Parathyroid adenoma (tissue), 2 donors: ENCODE measurements around the gene HMG20B.

Source experiments
- H2AFZ ChIP-seq: fragments of 300-600 bp; sonication (generic); one replicate; pipeline ENCODE4 v1.7.0; 2017; ENCODE audit warnings: antibody characterized with exemption, mild to moderate bottlenecking
- H3K27ac ChIP-seq: fragments of 300-600 bp; sonication (generic); one replicate; pipeline ENCODE4 v1.7.0; 2017
- H3K27me3 ChIP-seq: fragments of 300-600 bp; sonication (generic); one replicate; pipeline ENCODE4 v1.7.0; 2017; ENCODE audit warnings: low read length; ENCODE audit not compliant: control insufficient read depth, insufficient read depth
- H3K36me3 ChIP-seq: fragments of 300-600 bp; sonication (generic); one replicate; pipeline ENCODE4 v1.7.0; 2017; ENCODE audit warnings: low read length; ENCODE audit not compliant: control insufficient read depth, insufficient read depth
- H3K4me1 ChIP-seq: fragments of 300-600 bp; sonication (generic); one replicate; pipeline ENCODE4 v1.7.0; 2017; ENCODE audit warnings: control low read depth
- H3K4me2 ChIP-seq: fragments of 300-600 bp; sonication (generic); one replicate; pipeline ENCODE4 v1.7.0; 2017; ENCODE audit warnings: low read length
- H3K4me3 ChIP-seq: fragments of 300-600 bp; sonication (generic); one replicate; pipeline ENCODE4 v1.7.0; 2017; ENCODE audit warnings: low read depth, low read length
- H3K79me2 ChIP-seq: fragments of 300-600 bp; sonication (generic); one replicate; pipeline ENCODE4 v1.7.0; 2017; ENCODE audit warnings: control low read depth
- H3K9ac ChIP-seq: fragments of 300-600 bp; sonication (generic); one replicate; pipeline ENCODE4 v1.7.0; 2017; ENCODE audit warnings: mild to moderate bottlenecking
- H3K9me3 ChIP-seq: fragments of 300-600 bp; sonication (generic); one replicate; pipeline ENCODE4 v1.7.0; 2017; ENCODE audit warnings: low read length; ENCODE audit not compliant: control insufficient read depth
- CTCF ChIP-seq: fragments of 300-600 bp; sonication (generic); IDR thresholded peaks from one replicate; pipeline ENCODE4 v1.7.0; 2017; ENCODE audit warnings: antibody characterized with exemption, mild to moderate bottlenecking
- donor health status: primary hyperparathyroidism.

HMG20B gene

DNA sequence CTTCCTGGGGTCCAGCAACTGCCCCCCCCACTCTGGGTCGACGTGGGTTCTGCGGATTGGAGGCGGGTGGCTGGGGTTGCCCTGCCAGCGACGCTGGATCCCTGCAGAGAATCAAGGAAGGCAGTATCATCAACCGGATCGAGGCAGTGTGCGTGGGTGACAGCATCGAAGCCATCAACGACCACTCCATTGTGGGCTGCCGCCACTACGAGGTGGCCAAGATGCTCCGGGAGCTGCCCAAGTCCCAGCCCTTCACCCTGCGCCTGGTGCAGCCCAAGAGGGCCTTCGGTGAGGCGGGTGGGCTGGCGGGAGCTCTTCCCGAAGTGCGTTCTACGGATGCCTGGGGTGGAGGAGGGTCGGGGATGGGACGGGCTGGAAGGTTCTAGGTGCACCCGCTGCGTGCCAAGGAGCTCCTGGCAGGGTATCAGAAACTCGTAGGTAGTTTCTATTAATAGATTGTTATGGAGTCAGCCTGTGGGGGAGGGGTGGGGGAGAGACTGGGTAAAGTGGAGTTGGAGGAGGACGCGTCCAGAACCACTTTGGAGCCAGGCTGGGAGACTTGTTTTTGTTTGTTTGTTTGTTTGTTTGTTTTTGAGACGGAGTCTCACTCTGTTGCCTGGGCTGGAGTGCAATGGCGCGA is 14.1 kb downstream of the HMG20B start:
- Histone ChIP-seq H3K36me3 (no peaks in the 10 kb centered on the region), H3K4me3 (no peak overlapping the region), H3K9ac (no peak overlapping the region), H3K79me2 (no peaks in the 10 kb centered on the region), H3K27ac (no peak overlapping the region), H3K9me3 (no peaks in the 10 kb centered on the region), H3K4me2 (peak overlapping the region; percentile 5), H3K4me1 (no peaks in the 10 kb centered on the region), H2AFZ (no peak overlapping the region), H3K27me3 (no peaks in the 10 kb centered on the region)
- TF ChIP-seq CTCF = no peak

- no peak for TF ChIP-seq CTCF
- Histone ChIP-seq H3K4me3 (no peak overlapping the region), H3K4me1 (no peaks in the 10 kb centered on the region), H3K9me3 (no peaks in the 10 kb centered on the region), H3K79me2 (no peaks in the 10 kb centered on the region), H3K27me3 (no peaks in the 10 kb centered on the region), H3K9ac (no peak overlapping the region), H3K27ac (no peak overlapping the region), H3K36me3 (no peaks in the 10 kb centered on the region), H3K4me2 (no peak overlapping the region), H2AFZ (no peak overlapping the region)
Observed at GRCh38 chr19:3589439-3589838, 16.7 kb downstream of the HMG20B start.

DNA sequence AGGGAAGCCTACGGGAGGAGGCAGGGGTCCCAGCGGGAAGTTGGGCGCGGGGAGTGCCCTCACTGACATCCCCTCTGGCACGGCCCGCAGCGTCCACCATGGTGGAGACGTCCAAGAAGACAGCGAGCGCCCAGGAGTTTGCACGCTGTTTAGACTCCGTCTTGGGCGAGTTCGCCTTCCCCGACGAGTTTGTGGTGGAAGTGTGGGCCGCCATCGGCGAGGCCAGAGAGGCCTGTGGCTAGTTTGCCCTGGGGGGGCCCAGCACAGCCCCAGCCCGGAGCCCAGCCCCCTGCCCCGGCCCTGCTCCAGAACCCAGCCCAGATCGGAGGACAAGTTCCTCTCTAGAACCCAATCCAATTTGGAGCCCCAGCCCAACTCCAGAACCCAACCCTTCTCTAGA is 17.2 kb downstream of the HMG20B start:
- no peak overlapping the region for H3K27ac ChIP-seq
- TF ChIP-seq CTCF = no peak
- H2AFZ ChIP-seq = no peak overlapping the region

GRCh38 chr19:3590991-3591659 is 18.4 kb downstream of the HMG20B start:
- H3K27ac ChIP-seq = no peak overlapping the region

More for the DNA sequence above, 17.2 kb downstream of the HMG20B start:
- Histone ChIP-seq H3K36me3 (no peaks in the 10 kb centered on the region), H3K9ac (no peak overlapping the region), H3K9me3 (no peaks in the 10 kb centered on the region), H3K79me2 (no peaks in the 10 kb centered on the region), H3K4me2 (no peak overlapping the region), H3K27me3 (no peaks in the 10 kb centered on the region), H3K4me3 (no peak overlapping the region), H3K4me1 (no peaks in the 10 kb centered on the region)

More at GRCh38 chr19:3590991-3591659, 18.4 kb downstream of the HMG20B start:
- Histone ChIP-seq H3K79me2 (no peaks in the 10 kb centered on the region), H3K9me3 (no peaks in the 10 kb centered on the region), H3K4me1 (no peaks in the 10 kb centered on the region), H2AFZ (no peak overlapping the region), H3K36me3 (no peaks in the 10 kb centered on the region), H3K4me2 (no peak overlapping the region), H3K4me3 (no peak overlapping the region), H3K27me3 (no peaks in the 10 kb centered on the region), H3K9ac (no peak overlapping the region)
- TF ChIP-seq CTCF = no peak
